ENCODE measurements around the gene DNAAF3. TPM values are rescaled to one million over a fixed set of nuclear protein-coding genes. Genes with fewer than 3 reads are reported as not detected.
"Not testable (repeated sequence)": the region's sequence is repeated elsewhere in the genome, so short reads cannot be mapped to it uniquely, and the experiment has no call there.

The DNAAF3 gene
- polyA plus RNA-seq, 2 donors = 0.44 to 1.1 TPM

GRCh38 chr19:55178781-55179599, 12.6 kb upstream of the DNAAF3 start:
- H3K9me3 ChIP-seq (ENCODE audit: control insufficient read depth in 2 of 2, insufficient read depth in 1 of 2, low read depth in 1 of 2, low read length in 1 of 2) = peaks cover 0 to 12% of the 10 kb centered on the region in 2 donors
- WGBS, 2 donors = 5 to 6% methylated on average over 58 to 61 of the region's 61 CpGs
- H3K27me3 ChIP-seq (ENCODE audit: control insufficient read depth in 1 of 2, insufficient read depth in 2 of 2, low read length in 2 of 2) = peaks cover 0 to 13% of the 10 kb centered on the region in 2 donors

GRCh38 chr19:55176076-55176475, 9.7 kb upstream of the DNAAF3 start:
- H3K27me3 ChIP-seq (ENCODE audit: control insufficient read depth in 1 of 2, insufficient read depth in 2 of 2, low read length in 2 of 2) = peaks cover 0 to 17% of the 10 kb centered on the region in 2 donors

More at GRCh38 chr19:55178781-55179599, 12.6 kb upstream of the DNAAF3 start:
- Histone ChIP-seq H3K4me1 (ENCODE audit: control insufficient read depth in 2 of 2, insufficient read depth in 2 of 2, low read length in 1 of 2) (peaks cover 9 to 11% of the 10 kb centered on the region in 2 donors), H3K36me3 (ENCODE audit: control insufficient read depth in 2 of 2, insufficient read depth in 2 of 2, low read length in 1 of 2) (no peaks in the 10 kb centered on the region), H3K4me3 (ENCODE audit: low read depth in 1 of 2, low read length in 2 of 2) (peak overlapping the region in 1 of 2 donors; percentile 8), H3K27ac (ENCODE audit: low read depth in 2 of 2, low read length in 1 of 2) (no peak overlapping the region)

GRCh38 chr19:55175117-55175867, 8.9 kb upstream of the DNAAF3 start:
- Histone ChIP-seq H3K27me3 (ENCODE audit: control insufficient read depth in 1 of 2, insufficient read depth in 2 of 2, low read length in 2 of 2) (peaks cover 0 to 17% of the 10 kb centered on the region in 2 donors), H3K4me1 (ENCODE audit: control insufficient read depth in 2 of 2, insufficient read depth in 2 of 2, low read length in 1 of 2) (peaks cover 11 to 12% of the 10 kb centered on the region in 2 donors), H3K27ac (ENCODE audit: low read depth in 2 of 2, low read length in 1 of 2) (no peak overlapping the region), H3K4me3 (ENCODE audit: low read depth in 1 of 2, low read length in 2 of 2) (no peak overlapping the region), H3K36me3 (ENCODE audit: control insufficient read depth in 2 of 2, insufficient read depth in 2 of 2, low read length in 1 of 2) (no peaks in the 10 kb centered on the region), H3K9me3 (ENCODE audit: control insufficient read depth in 2 of 2, insufficient read depth in 1 of 2, low read depth in 1 of 2, low read length in 1 of 2) (peaks cover 0 to 5% of the 10 kb centered on the region in 2 donors)
- WGBS, 2 donors = 53 to 65% methylated on average over 43 of the region's 43 CpGs

More at GRCh38 chr19:55176076-55176475, 9.7 kb upstream of the DNAAF3 start:
- Histone ChIP-seq H3K9me3 (ENCODE audit: control insufficient read depth in 2 of 2, insufficient read depth in 1 of 2, low read depth in 1 of 2, low read length in 1 of 2) (peaks cover 0 to 6% of the 10 kb centered on the region in 2 donors), H3K4me3 (ENCODE audit: low read depth in 1 of 2, low read length in 2 of 2) (no peak overlapping the region), H3K27ac (ENCODE audit: low read depth in 2 of 2, low read length in 1 of 2) (no peak overlapping the region), H3K36me3 (ENCODE audit: control insufficient read depth in 2 of 2, insufficient read depth in 2 of 2, low read length in 1 of 2) (no peaks in the 10 kb centered on the region), H3K4me1 (ENCODE audit: control insufficient read depth in 2 of 2, insufficient read depth in 2 of 2, low read length in 1 of 2) (peaks cover 11 to 12% of the 10 kb centered on the region in 2 donors)
- 29% methylated on average over 2 of the region's 2 CpGs for WGBS, 2 donors

GRCh38 chr19:55174425-55175116, 8.2 kb upstream of the DNAAF3 start:
- H3K27me3 ChIP-seq (ENCODE audit: control insufficient read depth in 1 of 2, insufficient read depth in 2 of 2, low read length in 2 of 2) = peaks cover 0 to 13% of the 10 kb centered on the region in 2 donors
- WGBS, 2 donors = 48 to 65% methylated on average over 20 to 21 of the region's 21 CpGs
- no peaks in the 10 kb centered on the region for H3K36me3 ChIP-seq (ENCODE audit: control insufficient read depth in 2 of 2, insufficient read depth in 2 of 2, low read length in 1 of 2)
- H3K9me3 ChIP-seq (ENCODE audit: control insufficient read depth in 2 of 2, insufficient read depth in 1 of 2, low read depth in 1 of 2, low read length in 1 of 2) = peaks cover 0 to 4% of the 10 kb centered on the region in 2 donors
- no peak overlapping the region for H3K27ac ChIP-seq (ENCODE audit: low read depth in 2 of 2, low read length in 1 of 2)
- peaks cover 6 to 8% of the 10 kb centered on the region in 2 donors for H3K4me1 ChIP-seq (ENCODE audit: control insufficient read depth in 2 of 2, insufficient read depth in 2 of 2, low read length in 1 of 2)
- no peak overlapping the region for H3K4me3 ChIP-seq (ENCODE audit: low read depth in 1 of 2, low read length in 2 of 2)

- Histone ChIP-seq H3K9me3 (ENCODE audit: control insufficient read depth in 2 of 2, insufficient read depth in 1 of 2, low read depth in 1 of 2, low read length in 1 of 2) (no peaks in the 10 kb centered on the region), H3K4me1 (ENCODE audit: control insufficient read depth in 2 of 2, insufficient read depth in 2 of 2, low read length in 1 of 2) (peaks cover 0 to 3% of the 10 kb centered on the region in 2 donors), H3K27ac (ENCODE audit: low read depth in 2 of 2, low read length in 1 of 2) (no peak overlapping the region), H3K36me3 (ENCODE audit: control insufficient read depth in 2 of 2, insufficient read depth in 2 of 2, low read length in 1 of 2) (no peaks in the 10 kb centered on the region), H3K4me3 (ENCODE audit: low read depth in 1 of 2, low read length in 2 of 2) (peak overlapping the region in 1 of 2 donors; percentile 5), H3K27me3 (ENCODE audit: control insufficient read depth in 1 of 2, insufficient read depth in 2 of 2, low read length in 2 of 2) (peaks cover 0 to 9% of the 10 kb centered on the region in 2 donors)
- whole genome bisulfite sequencing, 2 donors = 1 to 2% methylated on average over 23 to 37 of the region's 37 CpGs
Measured at GRCh38 chr19:55173714-55174409, 7.4 kb upstream of the DNAAF3 start.

GRCh38 chr19:55173186-55173713, 6.8 kb upstream of the DNAAF3 start:
- Histone ChIP-seq H3K27me3 (ENCODE audit: control insufficient read depth in 1 of 2, insufficient read depth in 2 of 2, low read length in 2 of 2) (peaks cover 0 to 9% of the 10 kb centered on the region in 2 donors), H3K9me3 (ENCODE audit: control insufficient read depth in 2 of 2, insufficient read depth in 1 of 2, low read depth in 1 of 2, low read length in 1 of 2) (no peaks in the 10 kb centered on the region), H3K4me1 (ENCODE audit: control insufficient read depth in 2 of 2, insufficient read depth in 2 of 2, low read length in 1 of 2) (peaks cover 0 to 3% of the 10 kb centered on the region in 2 donors), H3K4me3 (ENCODE audit: low read depth in 1 of 2, low read length in 2 of 2) (peak overlapping the region in 1 of 2 donors; percentile 5), H3K27ac (ENCODE audit: low read depth in 2 of 2, low read length in 1 of 2) (no peak overlapping the region), H3K36me3 (ENCODE audit: control insufficient read depth in 2 of 2, insufficient read depth in 2 of 2, low read length in 1 of 2) (no peaks in the 10 kb centered on the region)
- WGBS, 2 donors = 2% methylated on average over 14 to 32 of the region's 32 CpGs

- no peak overlapping the region for H3K27ac ChIP-seq (ENCODE audit: low read depth in 2 of 2, low read length in 1 of 2)
- WGBS, 2 donors = 13 to 20% methylated on average over 12 of the region's 12 CpGs
Measured at GRCh38 chr19:55172741-55173140, 6.3 kb upstream of the DNAAF3 start.

GRCh38 chr19:55172318-55172717, 5.9 kb upstream of the DNAAF3 start:
- H3K4me1 ChIP-seq (ENCODE audit: control insufficient read depth in 2 of 2, insufficient read depth in 2 of 2, low read length in 1 of 2); H3K27me3 ChIP-seq (ENCODE audit: control insufficient read depth in 1 of 2, insufficient read depth in 2 of 2, low read length in 2 of 2); H3K4me3 ChIP-seq (ENCODE audit: low read depth in 1 of 2, low read length in 2 of 2); H3K27ac ChIP-seq (ENCODE audit: low read depth in 2 of 2, low read length in 1 of 2); H3K36me3 ChIP-seq (ENCODE audit: control insufficient read depth in 2 of 2, insufficient read depth in 2 of 2, low read length in 1 of 2); H3K9me3 ChIP-seq (ENCODE audit: control insufficient read depth in 2 of 2, insufficient read depth in 1 of 2, low read depth in 1 of 2, low read length in 1 of 2): not testable (repeated sequence)
- WGBS, 2 donors = 51 to 54% methylated on average over 9 of the region's 9 CpGs

More at GRCh38 chr19:55172741-55173140, 6.3 kb upstream of the DNAAF3 start:
- Histone ChIP-seq H3K4me3 (ENCODE audit: low read depth in 1 of 2, low read length in 2 of 2) (no peak overlapping the region), H3K36me3 (ENCODE audit: control insufficient read depth in 2 of 2, insufficient read depth in 2 of 2, low read length in 1 of 2) (no peaks in the 10 kb centered on the region), H3K27me3 (ENCODE audit: control insufficient read depth in 1 of 2, insufficient read depth in 2 of 2, low read length in 2 of 2) (peaks cover 0 to 9% of the 10 kb centered on the region in 2 donors), H3K4me1 (ENCODE audit: control insufficient read depth in 2 of 2, insufficient read depth in 2 of 2, low read length in 1 of 2) (peaks cover 0 to 3% of the 10 kb centered on the region in 2 donors), H3K9me3 (ENCODE audit: control insufficient read depth in 2 of 2, insufficient read depth in 1 of 2, low read depth in 1 of 2, low read length in 1 of 2) (no peaks in the 10 kb centered on the region)
